ENCODE results near the gene PPFIA3.

Gene PPFIA3

GRCh38 chr19:49084206-49085019, 34.9 kb upstream of the PPFIA3 start:
- TF ChIP-seq Cebpa-rat (IDR thresholded peaks at IDR 0.05) = no peak
- Histone ChIP-seq H3K9me3 (replicated peaks in 1 of 11) (peaks cover 0 to 8% (median 0%) of the 10 kb centered on the region in 11 experiments; a peak in 2 of 22 replicates), H3K4me2 (peak overlapping the region; percentile 58 to 89 (median 82)), H4K20me1 (peaks cover 36 to 41% (median 39%) of the 10 kb centered on the region in 11 experiments), H3K4me3 (peak overlapping the region; percentile 73 to 95 (median 82); a peak in 17 of 20 replicates), H3K9ac (peak overlapping the region; percentile 90 to 98 (median 95)), H3K27me3 (no peaks in the 10 kb centered on the region), H3K27ac (peak overlapping the region; percentile 82 to 97 (median 94)), H3K4me1 (peaks cover 22 to 38% (median 31%) of the 10 kb centered on the region in 10 experiments), H3K36me3 (peaks cover 16 to 34% (median 32%) of the 10 kb centered on the region in 11 experiments)

GRCh38 chr19:49085020-49085867, 34.1 kb upstream of the PPFIA3 start, which contains the start of gene SNRNP70:
SNRNP70 (plus strand) TSS chr19:49085451; CDS start chr19:49086415, 964 bp downstream.
- Histone ChIP-seq H4K20me1 (peaks cover 44 to 49% (median 47%) of the 10 kb centered on the region in 11 experiments), H3K27ac (peak within 1 kb of the TSS; percentile 82 to 97 (median 94)), H3K9me3 (replicated peaks in 1 of 11) (peaks cover 0 to 8% (median 0%) of the 10 kb centered on the region in 11 experiments; a peak in 2 of 22 replicates), H3K27me3 (no peaks in the 10 kb centered on the region), H3K4me3 (peak within 1 kb of the TSS; percentile 73 to 95 (median 82)), H3K36me3 (peaks cover 23 to 42% (median 40%) of the 10 kb centered on the region in 11 experiments), H3K9ac (peak within 1 kb of the TSS; percentile 90 to 98 (median 95)), H3K4me2 (peak within 1 kb of the TSS; percentile 89 to 99 (median 97)), H3K4me1 (peaks cover 22 to 38% (median 31%) of the 10 kb centered on the region in 10 experiments)
- TF ChIP-seq Cebpa-rat (IDR thresholded peaks at IDR 0.05) = no peak

DNA sequence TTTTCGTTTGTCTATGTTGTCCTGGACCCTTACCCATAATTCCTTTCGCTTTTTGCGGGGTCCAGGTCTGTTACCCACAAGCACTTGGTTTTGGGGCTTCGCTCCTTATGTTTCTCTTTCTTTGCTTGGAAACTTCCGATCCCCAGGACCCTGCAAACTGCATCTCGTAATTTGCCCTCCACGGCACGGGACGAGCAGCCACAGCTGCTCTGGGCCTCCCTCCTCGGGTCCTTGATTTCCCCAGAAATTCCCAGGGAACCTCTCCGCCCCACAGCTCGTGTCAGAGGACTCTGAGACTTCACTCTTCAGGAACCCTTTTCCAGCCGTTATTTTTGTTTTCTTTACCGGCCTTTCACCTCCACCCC, 33.5 kb upstream of the PPFIA3 start:
- H3K4me3 ChIP-seq = peak overlapping the region; percentile 73 to 95 (median 82)
- peak overlapping the region; percentile 82 to 97 (median 94) for H3K27ac ChIP-seq
- peaks cover 22 to 38% (median 31%) of the 10 kb centered on the region in 10 experiments for H3K4me1 ChIP-seq
- H3K27me3 ChIP-seq = no peaks in the 10 kb centered on the region
- H3K9me3 ChIP-seq (replicated peaks in 1 of 11) = peaks cover 0 to 8% (median 0%) of the 10 kb centered on the region in 11 experiments; a peak in 2 of 22 replicates
- peak overlapping the region; percentile 90 to 98 (median 95) for H3K9ac ChIP-seq
- peaks cover 29 to 49% (median 46%) of the 10 kb centered on the region in 11 experiments for H3K36me3 ChIP-seq
- peak overlapping the region; percentile 89 to 99 (median 97) for H3K4me2 ChIP-seq
- peaks cover 50 to 55% (median 53%) of the 10 kb centered on the region in 11 experiments for H4K20me1 ChIP-seq
- TF ChIP-seq Cebpa-rat (IDR thresholded peaks at IDR 0.05) = no peak

- peaks cover 22 to 38% (median 31%) of the 10 kb centered on the region in 10 experiments for H3K4me1 ChIP-seq
- H3K9me3 ChIP-seq (replicated peaks in 1 of 11) = peaks cover 0 to 8% (median 0%) of the 10 kb centered on the region in 11 experiments; a peak in 2 of 22 replicates
- TF ChIP-seq Cebpa-rat (IDR thresholded peaks at IDR 0.05) = no peak
Measured at GRCh38 chr19:49086296-49086695, 33.0 kb upstream of the PPFIA3 start.

GRCh38 chr19:49091391-49092038, 27.8 kb upstream of the PPFIA3 start:
- no peak overlapping the region for H3K4me2 ChIP-seq
- H4K20me1 ChIP-seq = peaks cover 98 to 100% (median 100%) of the 10 kb centered on the region in 11 experiments
- H3K4me1 ChIP-seq = peaks cover 13 to 34% (median 23%) of the 10 kb centered on the region in 10 experiments
- H3K4me3 ChIP-seq = no peak overlapping the region
- no peaks in the 10 kb centered on the region for H3K27me3 ChIP-seq
- no peak for TF ChIP-seq Cebpa-rat (IDR thresholded peaks at IDR 0.05)
- no peak overlapping the region for H3K27ac ChIP-seq
- H3K9me3 ChIP-seq (replicated peaks in 1 of 11) = no peaks in the 10 kb centered on the region
- peaks cover 86 to 100% (median 100%) of the 10 kb centered on the region in 11 experiments for H3K36me3 ChIP-seq
- H3K9ac ChIP-seq = 0 out of 22 replicates have a peak overlapping the region, but pooled peaks of 2 of the 11 experiments have one; percentile 14 to 31

More at GRCh38 chr19:49086296-49086695, 33.0 kb upstream of the PPFIA3 start:
- Histone ChIP-seq H3K27me3 (no peaks in the 10 kb centered on the region), H3K4me3 (peak overlapping the region; percentile 73 to 95 (median 82)), H3K4me2 (peak overlapping the region; percentile 89 to 99 (median 97)), H3K27ac (peak overlapping the region; percentile 82 to 97 (median 94); a peak in 21 of 22 replicates), H3K9ac (peak overlapping the region; percentile 90 to 98 (median 95)), H4K20me1 (peaks cover 55 to 60% (median 58%) of the 10 kb centered on the region in 11 experiments), H3K36me3 (peaks cover 34 to 53% (median 51%) of the 10 kb centered on the region in 11 experiments)

GRCh38 chr19:49092686-49093085, 26.7 kb upstream of the PPFIA3 start:
- Histone ChIP-seq H3K4me1 (peaks cover 2 to 31% (median 17%) of the 10 kb centered on the region in 10 experiments), H3K9ac (no peak overlapping the region), H3K27me3 (no peaks in the 10 kb centered on the region), H3K36me3 (peaks cover 92 to 100% (median 100%) of the 10 kb centered on the region in 11 experiments), H3K4me2 (no peak overlapping the region), H3K9me3 (replicated peaks in 1 of 11) (no peaks in the 10 kb centered on the region), H3K4me3 (no peak overlapping the region), H4K20me1 (peaks cover 97 to 100% (median 100%) of the 10 kb centered on the region in 11 experiments), H3K27ac (no peak overlapping the region)
- no peak for TF ChIP-seq Cebpa-rat (IDR thresholded peaks at IDR 0.05)

GRCh38 chr19:49094505-49095482, 24.6 kb upstream of the PPFIA3 start:
- H3K4me2 ChIP-seq = no peak overlapping the region
- H3K27me3 ChIP-seq = no peaks in the 10 kb centered on the region
- H3K4me1 ChIP-seq = peaks cover 0 to 40% (median 23%) of the 10 kb centered on the region in 10 experiments; a peak in 14 of 20 replicates
- H3K36me3 ChIP-seq = peaks cover 97 to 100% (median 98%) of the 10 kb centered on the region in 11 experiments
- H3K4me3 ChIP-seq = no peak overlapping the region
- 0 out of 22 replicates have a peak overlapping the region, but pooled peaks of 1 of the 11 experiments have one; percentile 18 for H3K27ac ChIP-seq
- peaks cover 93 to 100% (median 100%) of the 10 kb centered on the region in 11 experiments for H4K20me1 ChIP-seq
- peak overlapping the region in 4 of 11 experiments; percentile 8 to 41 (median 23); a peak in 5 of 22 replicates for H3K9ac ChIP-seq
- TF ChIP-seq Cebpa-rat (IDR thresholded peaks at IDR 0.05) = no peak
- no peaks in the 10 kb centered on the region for H3K9me3 ChIP-seq (replicated peaks in 1 of 11)
